Endodermal cell (in vitro differentiated cells): Measurements from ENCODE around the gene SH3YL1. TPM values are rescaled to one million over a fixed set of nuclear protein-coding genes. Genes with fewer than 3 reads are reported as not detected.

Experiments
- DNase-seq: peaks from one replicate; pipeline ENCODE4 v3.0.0-alpha.2; 2017
- H3K27ac ChIP-seq: 2 replicates; pipeline ENCODE4 v1.5.1; 2013; ENCODE audit warnings: mild to moderate bottlenecking, low read depth, low read length, moderate library complexity
- H3K27me3 ChIP-seq: 2 replicates; pipeline ENCODE4 v1.6.1; 2013; ENCODE audit warnings: mild to moderate bottlenecking, low read length, moderate library complexity; ENCODE audit not compliant: insufficient read depth, control insufficient read depth, poor library complexity, severe bottlenecking
- H3K36me3 ChIP-seq: 2 replicates; pipeline ENCODE4 v1.7.0; 2013; ENCODE audit warnings: mild to moderate bottlenecking, low read length, moderate library complexity; ENCODE audit not compliant: control insufficient read depth, insufficient read depth
- H3K4me1 ChIP-seq: one replicate; pipeline ENCODE4 v1.7.0; 2013; ENCODE audit warnings: low read length; ENCODE audit not compliant: control insufficient read depth, insufficient read depth
- H3K4me3 ChIP-seq: 2 replicates; pipeline ENCODE4 v1.5.1; 2013; ENCODE audit warnings: mild to moderate bottlenecking, low read length, moderate library complexity
- H3K9ac ChIP-seq: 2 replicates; pipeline ENCODE4 v1.6.1; 2013; ENCODE audit warnings: mild to moderate bottlenecking, low read length, moderate library complexity; ENCODE audit not compliant: poor library complexity, severe bottlenecking; ENCODE audit errors: extremely low read depth
- H3K9me3 ChIP-seq: 2 replicates; pipeline ENCODE4 v1.6.1; 2013; ENCODE audit warnings: mild to moderate bottlenecking, low read length, moderate library complexity; ENCODE audit not compliant: control insufficient read depth
- H3K27ac Mint-ChIP-seq: 2 replicates; pipeline ENCODE4 v1.8.0; 2020; ENCODE audit warnings: mixed read lengths
- H3K27me3 Mint-ChIP-seq: 2 replicates; pipeline ENCODE4 v1.8.0; 2021; ENCODE audit warnings: mild to moderate bottlenecking, mixed read lengths; ENCODE audit not compliant: insufficient read depth
- H3K36me3 Mint-ChIP-seq: 2 replicates; pipeline ENCODE4 v1.8.0; 2020; ENCODE audit warnings: low read depth, mixed read lengths
- H3K4me1 Mint-ChIP-seq: 2 replicates; pipeline ENCODE4 v1.8.0; 2020; ENCODE audit warnings: mixed read lengths
- H3K4me3 Mint-ChIP-seq: 2 replicates; pipeline ENCODE4 v1.8.0; 2020; ENCODE audit warnings: mild to moderate bottlenecking, moderate library complexity, mixed read lengths
- H3K9me3 Mint-ChIP-seq: 2 replicates; pipeline ENCODE4 v1.8.0; 2020; ENCODE audit warnings: mild to moderate bottlenecking, mixed read lengths
- WGBS, 2 experiments: methylation state at CpG; one replicate each; pipeline versions ENCODE4 v1.1.5 to v1.1.7; 2013; ENCODE audit warnings: missing lambda C conversion rate in 2 of 2, mixed read lengths in 1 of 2; ENCODE audit not compliant: insufficient coverage in 1 of 2, insufficient read length in 1 of 2; 5-methylcytosine and 5-hydroxymethylcytosine counted together
- total RNA-seq, 2 donors: library from RNA; stranded (reverse); fragmentation: NEBNext Ultra II Directional in 1 of 2; extraction: Animal tissue kit (Norgen Biotek cat#: 25700) in 1 of 2; gene quantifications; 2 replicates in 1 of 2; 3 replicates in 1 of 2; pipeline ENCODE4 v1.2.1, GENCODE V29; 2021
- TF ChIP-seq, protein P1 (sequence below): fragments of 200-600 bp; sonication (generic); conservative IDR thresholded peaks from 2 replicates; pipeline ENCODE4 v1.5.0; 2021; ENCODE audit warnings: antibody characterized with exemption, mild to moderate bottlenecking

SH3YL1 gene
- total RNA-seq, 2 donors from 2014 or later, result 33.6 to 39.0 TPM

- no peak overlapping the region for H3K4me3 ChIP-seq
- no peak overlapping the region for H3K4me3 Mint-ChIP-seq
- no peak overlapping the region for H3K27ac Mint-ChIP-seq
- H3K4me1 ChIP-seq, result no peaks in the 10 kb centered on the region
- H3K27me3 ChIP-seq, result no peaks in the 10 kb centered on the region
- WGBS, 2 experiments, result 91 to 100% methylated on average over 3 to 6 of the region's 6 CpGs
- no peaks in the 10 kb centered on the region for H3K27me3 Mint-ChIP-seq
- no peaks in the 10 kb centered on the region for H3K36me3 ChIP-seq
- H3K9me3 Mint-ChIP-seq, result peaks cover 2% of the 10 kb centered on the region
- no peak overlapping the region for H3K27ac ChIP-seq
- peaks cover 19% of the 10 kb centered on the region for H3K4me1 Mint-ChIP-seq
- H3K9me3 ChIP-seq, result no peaks in the 10 kb centered on the region
- H3K9ac ChIP-seq, result no peak overlapping the region
- peaks cover 31% of the 10 kb centered on the region for H3K36me3 Mint-ChIP-seq
- TF ChIP-seq, protein P1, sequence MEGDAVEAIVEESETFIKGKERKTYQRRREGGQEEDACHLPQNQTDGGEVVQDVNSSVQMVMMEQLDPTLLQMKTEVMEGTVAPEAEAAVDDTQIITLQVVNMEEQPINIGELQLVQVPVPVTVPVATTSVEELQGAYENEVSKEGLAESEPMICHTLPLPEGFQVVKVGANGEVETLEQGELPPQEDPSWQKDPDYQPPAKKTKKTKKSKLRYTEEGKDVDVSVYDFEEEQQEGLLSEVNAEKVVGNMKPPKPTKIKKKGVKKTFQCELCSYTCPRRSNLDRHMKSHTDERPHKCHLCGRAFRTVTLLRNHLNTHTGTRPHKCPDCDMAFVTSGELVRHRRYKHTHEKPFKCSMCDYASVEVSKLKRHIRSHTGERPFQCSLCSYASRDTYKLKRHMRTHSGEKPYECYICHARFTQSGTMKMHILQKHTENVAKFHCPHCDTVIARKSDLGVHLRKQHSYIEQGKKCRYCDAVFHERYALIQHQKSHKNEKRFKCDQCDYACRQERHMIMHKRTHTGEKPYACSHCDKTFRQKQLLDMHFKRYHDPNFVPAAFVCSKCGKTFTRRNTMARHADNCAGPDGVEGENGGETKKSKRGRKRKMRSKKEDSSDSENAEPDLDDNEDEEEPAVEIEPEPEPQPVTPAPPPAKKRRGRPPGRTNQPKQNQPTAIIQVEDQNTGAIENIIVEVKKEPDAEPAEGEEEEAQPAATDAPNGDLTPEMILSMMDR, result no peak
- no peak for DNase-seq
Measured at GRCh38 chr2:236993-237539, 26.8 kb downstream of the SH3YL1 start.

- no peaks in the 10 kb centered on the region for H3K4me1 ChIP-seq
- H3K9ac ChIP-seq, result no peak overlapping the region
- Mint-ChIP-seq H3K27me3 (no peaks in the 10 kb centered on the region), H3K36me3 (peaks cover 27% of the 10 kb centered on the region), H3K9me3 (peaks cover 2% of the 10 kb centered on the region), H3K27ac (no peak overlapping the region), H3K4me3 (no peak overlapping the region), H3K4me1 (peaks cover 13% of the 10 kb centered on the region)
- H3K4me3 ChIP-seq, result no peak overlapping the region
- no peaks in the 10 kb centered on the region for H3K9me3 ChIP-seq
- H3K27me3 ChIP-seq, result no peaks in the 10 kb centered on the region
- no peak overlapping the region for H3K27ac ChIP-seq
- no peaks in the 10 kb centered on the region for H3K36me3 ChIP-seq
- TF ChIP-seq, protein P1, result no peak
- DNase-seq, result no peak
- 93 to 100% methylated on average over 3 to 4 of the region's 4 CpGs for WGBS, 2 experiments
Measured at GRCh38 chr2:234421-234820, 29.4 kb downstream of the SH3YL1 start.

- DNase-seq, result peak; percentile 66
- TF ChIP-seq, protein P1, result no peak
- H3K9ac ChIP-seq, result no peak overlapping the region
- H3K27ac ChIP-seq, result no peak overlapping the region
- H3K4me1 Mint-ChIP-seq, result peaks cover 3% of the 10 kb centered on the region
- no peaks in the 10 kb centered on the region for H3K27me3 ChIP-seq
- no peaks in the 10 kb centered on the region for H3K9me3 ChIP-seq
- H3K4me3 ChIP-seq, result no peak overlapping the region
- peaks cover 38% of the 10 kb centered on the region for H3K36me3 Mint-ChIP-seq
- H3K36me3 ChIP-seq, result no peaks in the 10 kb centered on the region
- 64 to 65% methylated on average over 3 to 7 of the region's 7 CpGs for WGBS, 2 experiments
- H3K4me1 ChIP-seq, result no peaks in the 10 kb centered on the region
- peaks cover 2% of the 10 kb centered on the region for H3K9me3 Mint-ChIP-seq
- no peaks in the 10 kb centered on the region for H3K27me3 Mint-ChIP-seq
- H3K4me3 Mint-ChIP-seq, result no peak overlapping the region
- no peak overlapping the region for H3K27ac Mint-ChIP-seq
Measured at GRCh38 chr2:233030-233429, 30.8 kb downstream of the SH3YL1 start.
